HEK293 (cell line): ENCODE data around the gene CIRBP.

Experiments
- CTCF ChIA-PET: fragments of 350-600 bp; formaldehyde crosslinking; extraction: SDS; loops from one replicate; lab custom pipeline; 2021; ENCODE audit warnings: antibody characterized with exemption; lab: Yijun Ruan, JAX
- POLR2A ChIA-PET: fragments of 300-600 bp; formaldehyde crosslinking; extraction: SDS; loops from one replicate; lab custom pipeline; 2020; ENCODE audit warnings: antibody characterized with exemption, inconsistent platforms; lab: Yijun Ruan, JAX
- H3K27ac ChIP-seq: fragments of 200-500 bp; sonication (Bioruptor generic); 2 replicates; pipeline ENCODE4 v1.5.1; 2014; ENCODE audit warnings: low read depth, low read length, control low read depth, inconsistent platforms; ENCODE audit errors: extremely low read depth
- H3K36me3 ChIP-seq, 2 experiments: fragments of 200-500 bp in 1 of 2; sonication (Bioruptor generic) in 1 of 2; 1 replicate in 1 of 2; 2 replicates in 1 of 2; pipeline ENCODE4 v1.5.1; 2014 to 2017; ENCODE audit warnings: inconsistent platforms in 2 of 2, low read length in 2 of 2; ENCODE audit not compliant: control insufficient read depth in 2 of 2, insufficient read depth in 1 of 2
- H3K4me1 ChIP-seq: fragments of 200-500 bp; sonication (Bioruptor generic); 2 replicates; pipeline ENCODE4 v1.5.1; 2014; ENCODE audit warnings: mild to moderate bottlenecking, low read length, inconsistent platforms; ENCODE audit not compliant: control insufficient read depth, insufficient read depth
- H3K4me3 ChIP-seq: 2 replicates; pipeline ENCODE4 v1.5.1; 2011; ENCODE audit warnings: low read depth, mild to moderate bottlenecking, control low read depth, low read length, moderate library complexity
- H3K9me3 ChIP-seq: fragments of 200-500 bp; sonication (Bioruptor generic); 2 replicates; pipeline ENCODE4 v1.5.1; 2014; ENCODE audit warnings: low read depth, low read length, inconsistent platforms; ENCODE audit not compliant: control insufficient read depth, insufficient read depth
- IKZF3 ChIP-seq: fragments of 450-650 bp; IDR thresholded peaks from 2 replicates; pipeline ENCODE4 v1.5.0; 2018; ENCODE audit warnings: missing biosample characterization, mild to moderate bottlenecking, missing genetic modification characterization, moderate library complexity
- KLF8 ChIP-seq: fragments of 450-650 bp; formaldehyde crosslinking; IDR thresholded peaks from 2 replicates; pipeline ENCODE4 v1.5.1; 2016; ENCODE audit warnings: missing biosample characterization, missing genetic modification characterization
- SP2 ChIP-seq: fragments of 450-650 bp; formaldehyde crosslinking; IDR thresholded peaks from 2 replicates; pipeline ENCODE4 v1.5.1; 2016; ENCODE audit warnings: missing biosample characterization, missing genetic modification characterization
- SP7 ChIP-seq: fragments of 450-650 bp; formaldehyde crosslinking; IDR thresholded peaks from 2 replicates; pipeline ENCODE4 v1.5.1; 2016; ENCODE audit warnings: missing biosample characterization, missing genetic modification characterization
- ZBTB20 ChIP-seq: fragments of 450-650 bp; formaldehyde crosslinking; IDR thresholded peaks from 2 replicates; pipeline ENCODE4 v1.5.1; 2016; ENCODE audit warnings: missing biosample characterization, missing genetic modification characterization
- ZBTB8A ChIP-seq: fragments of 450-650 bp; formaldehyde crosslinking; IDR thresholded peaks from 2 replicates; pipeline ENCODE4 v1.5.1; 2016; ENCODE audit warnings: missing biosample characterization, missing genetic modification characterization
- ZNF335 ChIP-seq: fragments of 450-650 bp; formaldehyde crosslinking; conservative IDR thresholded peaks from 2 replicates; pipeline ENCODE4 v1.5.1; 2016; ENCODE audit warnings: missing biosample characterization, missing genetic modification characterization
- ZNF37A ChIP-seq: fragments of 450-650 bp; IDR thresholded peaks from 2 replicates; pipeline ENCODE4 v1.5.1; 2018; ENCODE audit warnings: missing biosample characterization, missing genetic modification characterization
- ZNF48 ChIP-seq: fragments of 450-650 bp; formaldehyde crosslinking; IDR thresholded peaks from 2 replicates; pipeline ENCODE4 v1.5.1; 2016; ENCODE audit warnings: missing biosample characterization, missing genetic modification characterization
- ZNF626 ChIP-seq: fragments of 450-650 bp; sonication (Bioruptor Pico); formaldehyde crosslinking; IDR thresholded peaks from 2 replicates; pipeline ENCODE4 v1.5.1; 2018; ENCODE audit warnings: missing biosample characterization, missing genetic modification characterization, inconsistent platforms
- ZNF776 ChIP-seq: fragments of 450-650 bp; formaldehyde crosslinking; IDR thresholded peaks from 2 replicates; pipeline ENCODE4 v1.5.0; 2017; ENCODE audit warnings: missing biosample characterization, missing genetic modification characterization, borderline replicate concordance
- ZXDB ChIP-seq: fragments of 450-650 bp; formaldehyde crosslinking; IDR thresholded peaks from 2 replicates; pipeline ENCODE4 v1.5.1; 2016; ENCODE audit warnings: missing biosample characterization, missing genetic modification characterization
- TF ChIP-seq, protein P1 (sequence below): fragments of 450-650 bp; formaldehyde crosslinking; IDR thresholded peaks from 2 replicates; pipeline ENCODE4 v1.5.1; 2017; ENCODE audit warnings: missing biosample characterization, missing genetic modification characterization
- TF ChIP-seq, protein P2 (sequence below): fragments of 450-650 bp; formaldehyde crosslinking; IDR thresholded peaks from 2 replicates; pipeline ENCODE4; 2016; ENCODE audit warnings: missing biosample characterization, missing genetic modification characterization
- TF ChIP-seq, protein P3 (sequence below): fragments of 450-650 bp; formaldehyde crosslinking; conservative IDR thresholded peaks from 2 replicates; pipeline ENCODE4 v1.5.1; 2016; ENCODE audit warnings: low read depth, missing biosample characterization, missing genetic modification characterization
- TF ChIP-seq, protein P4 (sequence below): fragments of 450-650 bp; formaldehyde crosslinking; IDR thresholded peaks from 2 replicates; pipeline ENCODE4 v1.5.1; 2017; ENCODE audit warnings: missing biosample characterization, missing genetic modification characterization
- TF ChIP-seq, protein P5 (sequence below): fragments of 450-650 bp; formaldehyde crosslinking; IDR thresholded peaks from 2 replicates; pipeline ENCODE4 v1.5.1; 2016; ENCODE audit warnings: missing biosample characterization, missing genetic modification characterization
- TF ChIP-seq, protein P6 (sequence below): fragments of 450-650 bp; IDR thresholded peaks from 2 replicates; pipeline ENCODE4 v1.5.1; 2018; ENCODE audit warnings: missing biosample characterization, mild to moderate bottlenecking, missing genetic modification characterization
- TF ChIP-seq, protein P7 (sequence below): fragments of 450-650 bp; formaldehyde crosslinking; IDR thresholded peaks from 2 replicates; pipeline ENCODE4 v1.5.1; 2016; ENCODE audit warnings: missing biosample characterization, missing genetic modification characterization

CIRBP gene

DNA sequence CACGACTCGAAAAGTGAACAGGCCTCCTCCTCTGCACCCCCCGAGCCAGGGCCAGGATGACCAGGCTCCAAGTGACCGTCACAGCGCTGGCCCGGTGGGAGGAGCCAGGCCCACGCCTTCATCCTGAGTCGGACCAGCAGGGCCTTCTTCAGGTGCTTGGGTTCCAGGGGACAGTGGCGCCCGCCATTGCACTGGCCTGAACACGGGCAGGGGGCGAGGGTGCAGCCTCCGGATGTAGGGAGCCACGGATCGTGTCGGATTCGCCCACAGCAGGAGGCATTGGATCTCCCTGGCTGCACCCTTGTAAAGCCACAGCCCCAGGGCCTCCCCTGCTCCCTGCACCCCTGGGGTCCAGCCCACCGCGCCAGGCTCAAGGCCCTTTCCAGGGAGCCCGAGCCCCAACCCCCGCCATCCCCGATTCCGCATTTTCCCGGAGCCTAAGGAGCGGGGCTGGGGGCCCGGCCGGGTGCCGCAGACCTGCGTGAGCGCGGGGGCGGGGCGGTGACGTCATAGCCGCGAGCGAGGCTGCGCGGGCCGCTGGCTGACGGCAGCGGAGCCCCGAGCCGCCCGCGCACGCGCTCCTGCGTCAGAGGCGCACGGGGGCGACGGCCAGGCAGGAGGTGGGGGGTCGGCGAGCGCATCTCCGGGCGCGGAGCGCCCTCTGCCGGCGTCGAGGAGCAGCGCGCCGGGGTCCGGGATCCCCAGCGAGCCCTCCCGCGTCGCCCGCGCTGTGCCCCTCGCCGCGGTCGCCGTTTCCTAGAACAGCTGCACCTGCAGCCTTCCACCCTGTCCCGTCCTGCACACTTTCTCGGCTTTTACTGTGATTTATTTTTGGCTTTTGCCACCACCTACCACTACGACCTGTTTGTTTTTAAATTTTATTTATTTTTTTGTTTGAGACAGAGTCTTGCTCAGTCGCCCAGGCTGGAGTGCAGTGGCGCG, 29.1 kb upstream of the CIRBP start:
- H3K27ac ChIP-seq: no peak overlapping the region; the same call in 1 of the 2 replicates
- ChIA-PET POLR2A (interaction anchor here (1.4 to 7.7 kb wide), 3 partner anchors 23 to 29 kb away, joined by 3 to 231 read pairs (median 9); partner anchors contain the start of gene CIRBP), CTCF (interaction anchor here (0.6 to 3.8 kb wide), 12 partner anchors 26 to 319 kb away, joined by 3 to 19 read pairs (median 4); partner anchors contain the start of gene WDR18)
- no peaks in the 10 kb centered on the region for H3K9me3 ChIP-seq
- H3K36me3 ChIP-seq: peaks cover 0 to 20% of the 10 kb centered on the region in 2 experiments; a peak in 1 of 3 replicates
- peaks cover 8% of the 10 kb centered on the region for H3K4me1 ChIP-seq
- peak overlapping the region; percentile 31 for H3K4me3 ChIP-seq
- TF ChIP-seq ZNF48 (tag by site-specific recombination): no peak
- TF ChIP-seq ZBTB20 (tag by site-specific recombination): peak; percentile 43; the same call in 1 of the 2 replicates
- TF ChIP-seq, protein P1, sequence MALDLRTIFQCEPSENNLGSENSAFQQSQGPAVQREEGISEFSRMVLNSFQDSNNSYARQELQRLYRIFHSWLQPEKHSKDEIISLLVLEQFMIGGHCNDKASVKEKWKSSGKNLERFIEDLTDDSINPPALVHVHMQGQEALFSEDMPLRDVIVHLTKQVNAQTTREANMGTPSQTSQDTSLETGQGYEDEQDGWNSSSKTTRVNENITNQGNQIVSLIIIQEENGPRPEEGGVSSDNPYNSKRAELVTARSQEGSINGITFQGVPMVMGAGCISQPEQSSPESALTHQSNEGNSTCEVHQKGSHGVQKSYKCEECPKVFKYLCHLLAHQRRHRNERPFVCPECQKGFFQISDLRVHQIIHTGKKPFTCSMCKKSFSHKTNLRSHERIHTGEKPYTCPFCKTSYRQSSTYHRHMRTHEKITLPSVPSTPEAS: no peak
- TF ChIP-seq, protein P2, sequence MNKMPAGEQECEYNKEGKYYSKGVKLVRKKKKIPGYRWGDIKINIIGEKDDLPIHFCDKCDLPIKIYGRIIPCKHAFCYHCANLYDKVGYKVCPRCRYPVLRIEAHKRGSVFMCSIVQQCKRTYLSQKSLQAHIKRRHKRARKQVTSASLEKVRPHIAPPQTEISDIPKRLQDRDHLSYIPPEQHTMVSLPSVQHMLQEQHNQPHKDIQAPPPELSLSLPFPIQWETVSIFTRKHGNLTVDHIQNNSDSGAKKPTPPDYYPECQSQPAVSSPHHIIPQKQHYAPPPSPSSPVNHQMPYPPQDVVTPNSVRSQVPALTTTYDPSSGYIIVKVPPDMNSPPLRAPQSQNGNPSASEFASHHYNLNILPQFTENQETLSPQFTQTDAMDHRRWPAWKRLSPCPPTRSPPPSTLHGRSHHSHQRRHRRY (tag by site-specific recombination): no peak
- TF ChIP-seq, protein P3, sequence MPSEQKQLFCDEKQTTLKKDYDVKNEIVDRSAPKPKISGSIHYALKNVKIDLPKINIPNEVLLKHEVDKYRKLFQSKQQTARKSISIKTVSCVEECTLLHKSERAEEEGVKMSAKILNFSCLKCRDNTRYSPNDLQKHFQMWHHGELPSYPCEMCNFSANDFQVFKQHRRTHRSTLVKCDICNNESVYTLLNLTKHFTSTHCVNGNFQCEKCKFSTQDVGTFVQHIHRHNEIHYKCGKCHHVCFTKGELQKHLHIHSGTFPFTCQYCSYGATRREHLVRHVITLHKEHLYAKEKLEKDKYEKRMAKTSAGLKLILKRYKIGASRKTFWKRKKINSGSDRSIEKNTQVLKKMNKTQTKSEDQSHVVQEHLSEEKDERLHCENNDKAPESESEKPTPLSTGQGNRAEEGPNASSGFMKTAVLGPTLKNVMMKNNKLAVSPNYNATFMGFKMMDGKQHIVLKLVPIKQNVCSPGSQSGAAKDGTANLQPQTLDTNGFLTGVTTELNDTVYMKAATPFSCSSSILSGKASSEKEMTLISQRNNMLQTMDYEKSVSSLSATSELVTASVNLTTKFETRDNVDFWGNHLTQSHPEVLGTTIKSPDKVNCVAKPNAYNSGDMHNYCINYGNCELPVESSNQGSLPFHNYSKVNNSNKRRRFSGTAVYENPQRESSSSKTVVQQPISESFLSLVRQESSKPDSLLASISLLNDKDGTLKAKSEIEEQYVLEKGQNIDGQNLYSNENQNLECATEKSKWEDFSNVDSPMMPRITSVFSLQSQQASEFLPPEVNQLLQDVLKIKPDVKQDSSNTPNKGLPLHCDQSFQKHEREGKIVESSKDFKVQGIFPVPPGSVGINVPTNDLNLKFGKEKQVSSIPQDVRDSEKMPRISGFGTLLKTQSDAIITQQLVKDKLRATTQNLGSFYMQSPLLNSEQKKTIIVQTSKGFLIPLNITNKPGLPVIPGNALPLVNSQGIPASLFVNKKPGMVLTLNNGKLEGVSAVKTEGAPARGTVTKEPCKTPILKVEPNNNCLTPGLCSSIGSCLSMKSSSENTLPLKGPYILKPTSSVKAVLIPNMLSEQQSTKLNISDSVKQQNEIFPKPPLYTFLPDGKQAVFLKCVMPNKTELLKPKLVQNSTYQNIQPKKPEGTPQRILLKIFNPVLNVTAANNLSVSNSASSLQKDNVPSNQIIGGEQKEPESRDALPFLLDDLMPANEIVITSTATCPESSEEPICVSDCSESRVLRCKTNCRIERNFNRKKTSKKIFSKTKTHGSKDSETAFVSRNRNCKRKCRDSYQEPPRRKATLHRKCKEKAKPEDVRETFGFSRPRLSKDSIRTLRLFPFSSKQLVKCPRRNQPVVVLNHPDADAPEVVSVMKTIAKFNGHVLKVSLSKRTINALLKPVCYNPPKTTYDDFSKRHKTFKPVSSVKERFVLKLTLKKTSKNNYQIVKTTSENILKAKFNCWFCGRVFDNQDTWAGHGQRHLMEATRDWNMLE (tag by site-specific recombination): no peak
- peak; percentile 91; the same call in 1 of the 2 replicates for TF ChIP-seq IKZF3
- TF ChIP-seq ZNF776 (tag by site-specific recombination): no peak
- TF ChIP-seq ZNF626 (tag by site-specific recombination): no peak
- TF ChIP-seq, protein P4, sequence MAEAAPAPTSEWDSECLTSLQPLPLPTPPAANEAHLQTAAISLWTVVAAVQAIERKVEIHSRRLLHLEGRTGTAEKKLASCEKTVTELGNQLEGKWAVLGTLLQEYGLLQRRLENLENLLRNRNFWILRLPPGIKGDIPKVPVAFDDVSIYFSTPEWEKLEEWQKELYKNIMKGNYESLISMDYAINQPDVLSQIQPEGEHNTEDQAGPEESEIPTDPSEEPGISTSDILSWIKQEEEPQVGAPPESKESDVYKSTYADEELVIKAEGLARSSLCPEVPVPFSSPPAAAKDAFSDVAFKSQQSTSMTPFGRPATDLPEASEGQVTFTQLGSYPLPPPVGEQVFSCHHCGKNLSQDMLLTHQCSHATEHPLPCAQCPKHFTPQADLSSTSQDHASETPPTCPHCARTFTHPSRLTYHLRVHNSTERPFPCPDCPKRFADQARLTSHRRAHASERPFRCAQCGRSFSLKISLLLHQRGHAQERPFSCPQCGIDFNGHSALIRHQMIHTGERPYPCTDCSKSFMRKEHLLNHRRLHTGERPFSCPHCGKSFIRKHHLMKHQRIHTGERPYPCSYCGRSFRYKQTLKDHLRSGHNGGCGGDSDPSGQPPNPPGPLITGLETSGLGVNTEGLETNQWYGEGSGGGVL: no peak
- no peak for TF ChIP-seq SP2 (tag by site-specific recombination)
- TF ChIP-seq KLF8 (tag by site-specific recombination): peak; percentile 25; the same call in 1 of the 2 replicates
- TF ChIP-seq, protein P5, sequence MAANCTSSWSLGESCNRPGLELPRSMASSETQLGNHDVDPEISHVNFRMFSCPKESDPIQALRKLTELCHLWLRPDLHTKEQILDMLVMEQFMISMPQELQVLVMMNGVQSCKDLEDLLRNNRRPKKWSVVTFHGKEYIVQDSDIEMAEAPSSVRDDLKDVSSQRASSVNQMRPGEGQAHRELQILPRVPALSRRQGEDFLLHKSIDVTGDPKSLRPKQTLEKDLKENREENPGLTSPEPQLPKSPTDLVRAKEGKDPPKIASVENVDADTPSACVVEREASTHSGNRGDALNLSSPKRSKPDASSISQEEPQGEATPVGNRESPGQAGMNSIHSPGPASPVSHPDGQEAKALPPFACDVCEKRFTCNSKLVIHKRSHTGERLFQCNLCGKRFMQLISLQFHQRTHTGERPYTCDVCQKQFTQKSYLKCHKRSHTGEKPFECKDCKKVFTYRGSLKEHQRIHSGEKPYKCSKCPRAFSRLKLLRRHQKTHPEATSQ: no peak
- TF ChIP-seq, protein P6, sequence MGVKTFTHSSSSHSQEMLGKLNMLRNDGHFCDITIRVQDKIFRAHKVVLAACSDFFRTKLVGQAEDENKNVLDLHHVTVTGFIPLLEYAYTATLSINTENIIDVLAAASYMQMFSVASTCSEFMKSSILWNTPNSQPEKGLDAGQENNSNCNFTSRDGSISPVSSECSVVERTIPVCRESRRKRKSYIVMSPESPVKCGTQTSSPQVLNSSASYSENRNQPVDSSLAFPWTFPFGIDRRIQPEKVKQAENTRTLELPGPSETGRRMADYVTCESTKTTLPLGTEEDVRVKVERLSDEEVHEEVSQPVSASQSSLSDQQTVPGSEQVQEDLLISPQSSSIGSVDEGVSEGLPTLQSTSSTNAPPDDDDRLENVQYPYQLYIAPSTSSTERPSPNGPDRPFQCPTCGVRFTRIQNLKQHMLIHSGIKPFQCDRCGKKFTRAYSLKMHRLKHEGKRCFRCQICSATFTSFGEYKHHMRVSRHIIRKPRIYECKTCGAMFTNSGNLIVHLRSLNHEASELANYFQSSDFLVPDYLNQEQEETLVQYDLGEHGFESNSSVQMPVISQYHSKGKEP: no peak; the same call in 1 of the 2 replicates
- TF ChIP-seq SP7: 0 out of 2 replicates have a peak, but pooled peaks have one; percentile 4
- TF ChIP-seq, protein P7, sequence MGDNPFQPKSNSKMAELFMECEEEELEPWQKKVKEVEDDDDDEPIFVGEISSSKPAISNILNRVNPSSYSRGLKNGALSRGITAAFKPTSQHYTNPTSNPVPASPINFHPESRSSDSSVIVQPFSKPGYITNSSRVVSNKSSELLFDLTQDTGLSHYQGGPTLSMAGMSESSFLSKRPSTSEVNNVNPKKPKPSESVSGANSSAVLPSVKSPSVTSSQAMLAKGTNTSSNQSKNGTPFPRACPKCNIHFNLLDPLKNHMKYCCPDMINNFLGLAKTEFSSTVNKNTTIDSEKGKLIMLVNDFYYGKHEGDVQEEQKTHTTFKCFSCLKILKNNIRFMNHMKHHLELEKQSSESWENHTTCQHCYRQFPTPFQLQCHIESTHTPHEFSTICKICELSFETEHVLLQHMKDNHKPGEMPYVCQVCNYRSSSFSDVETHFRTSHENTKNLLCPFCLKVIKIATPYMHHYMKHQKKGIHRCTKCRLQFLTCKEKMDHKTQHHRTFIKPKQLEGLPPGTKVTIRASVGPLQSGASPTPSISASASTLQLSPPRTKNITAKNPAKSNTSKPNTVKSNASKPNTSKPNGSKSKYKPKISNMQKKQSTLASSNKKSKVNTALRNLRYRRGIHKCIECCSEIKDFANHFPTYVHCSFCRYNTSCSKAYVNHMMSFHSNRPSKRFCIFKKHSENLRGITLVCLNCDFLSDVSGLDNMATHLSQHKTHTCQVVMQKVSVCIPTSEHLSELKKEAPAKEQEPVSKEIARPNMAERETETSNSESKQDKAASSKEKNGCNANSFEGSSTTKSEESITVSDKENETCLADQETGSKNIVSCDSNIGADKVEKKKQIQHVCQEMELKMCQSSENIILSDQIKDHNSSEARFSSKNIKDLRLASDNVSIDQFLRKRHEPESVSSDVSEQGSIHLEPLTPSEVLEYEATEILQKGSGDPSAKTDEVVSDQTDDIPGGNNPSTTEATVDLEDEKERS: no peak
- TF ChIP-seq ZNF37A (tag by site-specific recombination): peak; percentile 42; the same call in 1 of the 2 replicates
- TF ChIP-seq ZNF335 (tag by site-specific recombination): peak; percentile 75
- peak; percentile 51; the same call in 1 of the 2 replicates for TF ChIP-seq ZXDB (tag by site-specific recombination)
- TF ChIP-seq ZBTB8A (tag by site-specific recombination): peak; percentile 88
